Measurements from ENCODE around the gene TMEM38B.

GRCh38 chr9:105681724-105682123, 12.6 kb upstream of the TMEM38B start:
- TF ChIP-seq POLR2A (IDR thresholded peaks at IDR 0.05) (no peak), CTCF (IDR thresholded peaks at IDR 0.05) (no peak)
